Caco-2 (cell line): Measurements from ENCODE around the gene CALD1. TPM values are rescaled to one million over a fixed set of nuclear protein-coding genes. Genes with fewer than 3 reads are reported as not detected.

Experiments
- BruUV-seq: library from RNA; stranded (reverse); fragments of 400-500 nt; replicated peaks from 2 replicates; lab custom pipeline; 2021; lab: Mats Ljungman, UMichigan
- CTCF ChIA-PET: fragments of 300-600 bp; sonication (Branson Sonifier 250); formaldehyde crosslinking; loops from one replicate; lab custom pipeline; 2022; ENCODE audit warnings: antibody characterized with exemption; lab: Charles Lee
- POLR2A ChIA-PET: fragments of 300-600 bp; sonication (Branson Sonifier 250); formaldehyde crosslinking; loops from one replicate; lab custom pipeline; 2022; ENCODE audit warnings: antibody characterized with exemption; lab: Charles Lee
- DNase-seq, 2 experiments: peaks; one replicate each; pipeline versions ENCODE4 v3.0.0 to v3.0.0-alpha.2; 2020 to 2022
- H3K27me3 ChIP-seq: replicated peaks from 2 replicates; pipeline ENCODE4 v1.6.0; 2011; ENCODE audit warnings: low read length; ENCODE audit not compliant: control insufficient read depth, insufficient read depth
- H3K36me3 ChIP-seq: 2 replicates; pipeline ENCODE4 v1.5.1; 2011; ENCODE audit warnings: low read length; ENCODE audit not compliant: control insufficient read depth, insufficient read depth
- H3K4me1 ChIP-seq: fragments of 250-450 bp; sonication (Bioruptor Pico); 2 replicates; pipeline ENCODE4 v1.5.1; 2020; ENCODE audit warnings: mild to moderate bottlenecking
- H3K4me3 ChIP-seq: 2 replicates; pipeline ENCODE4 v1.5.1; 2011; ENCODE audit warnings: low read depth, mild to moderate bottlenecking, control low read depth, low read length
- H3K9me3 ChIP-seq: fragments of 250-450 bp; sonication (Bioruptor Pico); 2 replicates; pipeline ENCODE4 v1.5.1; 2020; ENCODE audit warnings: mild to moderate bottlenecking, moderate library complexity
- H3K27ac Mint-ChIP-seq: one replicate; pipeline ENCODE4 v1.8.0; 2022; ENCODE audit warnings: mixed read lengths; ENCODE audit not compliant: unreplicated experiment
- H3K27me3 Mint-ChIP-seq: one replicate; pipeline ENCODE4 v1.8.0; 2022; ENCODE audit warnings: mixed read lengths; ENCODE audit not compliant: insufficient read depth, unreplicated experiment
- H3K36me3 Mint-ChIP-seq: one replicate; pipeline ENCODE4 v1.8.0; 2022; ENCODE audit warnings: mild to moderate bottlenecking, mixed read lengths; ENCODE audit not compliant: insufficient read depth, unreplicated experiment
- H3K4me1 Mint-ChIP-seq: one replicate; pipeline ENCODE4 v1.8.0; 2022; ENCODE audit warnings: low read depth, mixed read lengths; ENCODE audit not compliant: unreplicated experiment
- H3K4me3 Mint-ChIP-seq: one replicate; pipeline ENCODE4 v1.8.0; 2022; ENCODE audit warnings: mild to moderate bottlenecking, moderate library complexity, mixed read lengths; ENCODE audit not compliant: unreplicated experiment
- H3K9me3 Mint-ChIP-seq: one replicate; pipeline ENCODE4 v1.8.0; 2022; ENCODE audit warnings: mixed read lengths; ENCODE audit not compliant: unreplicated experiment
- intact Hi-C: fragments of 100-400 bp; cut with micrococcal nuclease; formaldehyde crosslinking; loops from one replicate; pipeline ENCODE4 v1.10.0; 2022; ENCODE audit not compliant: unreplicated experiment
- total RNA-seq: library from RNA; stranded (reverse); gene quantifications from 2 replicates; pipeline ENCODE4 v1.2.3, GENCODE V29; 2022
- TF ChIP-seq, protein P1 (sequence below), 2 experiments: fragments of 200-600 bp in 1 of 2; IDR thresholded peaks; 1 replicate in 1 of 2; 2 replicates in 1 of 2; pipeline versions ENCODE4 v1.5.1 to v1.8.0; 2011 to 2022; ENCODE audit warnings: antibody characterized with exemption in 1 of 2, control low read depth in 1 of 2, inconsistent platforms in 1 of 2, low read depth in 1 of 2, low read length in 1 of 2, mild to moderate bottlenecking in 1 of 2, moderate library complexity in 1 of 2; ENCODE audit not compliant: insufficient read depth in 1 of 2, severe bottlenecking in 1 of 2, unreplicated experiment in 1 of 2

Gene CALD1
- total RNA-seq, 1 experiment from 2014 or later = 155 TPM

DNA sequence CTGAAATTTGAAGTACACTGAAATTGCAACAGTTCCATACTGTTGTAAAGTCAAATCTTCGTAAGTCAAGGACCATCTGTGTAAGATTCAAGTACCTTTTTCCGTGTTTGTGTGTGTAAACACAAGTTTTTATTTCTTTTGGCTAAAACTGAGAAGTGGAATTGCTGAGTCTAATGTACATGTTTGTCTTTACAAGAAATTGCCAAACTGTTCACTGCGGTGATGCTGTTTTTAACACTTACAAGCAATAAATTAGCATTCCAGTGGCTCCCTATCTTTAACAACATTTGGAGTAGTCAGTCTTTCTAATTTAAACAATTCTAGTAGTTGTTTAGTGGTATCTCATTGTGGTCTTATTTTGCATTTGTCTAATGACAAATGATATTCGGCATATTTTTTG lies 23.3 kb downstream of the CALD1 start:
- POLR2A ChIA-PET = no interaction called here

DNA sequence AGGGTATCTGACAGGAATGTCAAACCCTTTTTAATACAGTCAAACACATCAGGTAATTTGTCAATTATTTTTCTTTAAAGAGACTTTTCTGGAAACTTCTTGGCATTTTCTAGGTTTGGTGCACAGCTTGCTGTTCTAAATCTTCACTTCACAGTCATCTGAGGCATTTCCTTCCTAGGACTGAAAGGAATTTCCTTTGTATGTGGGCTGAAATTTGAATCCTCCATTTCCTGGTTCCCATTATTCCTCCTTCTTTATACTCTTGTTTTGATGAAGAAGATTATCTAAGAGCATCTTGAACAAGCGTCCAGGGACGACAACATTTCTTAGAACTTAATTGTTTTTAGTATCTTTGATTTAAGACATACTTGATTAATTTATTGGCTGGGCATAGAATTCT lies 24.9 kb downstream of the CALD1 start:
- no peak for DNase-seq
- Histone ChIP-seq H3K4me1 (no peaks in the 10 kb centered on the region), H3K4me3 (no peak overlapping the region), H3K9me3 (no peaks in the 10 kb centered on the region), H3K27me3 (no peaks in the 10 kb centered on the region), H3K36me3 (no peaks in the 10 kb centered on the region)
- Mint-ChIP-seq H3K9me3 (peaks cover 17% of the 10 kb centered on the region), H3K27ac (no peak overlapping the region), H3K4me1 (no peaks in the 10 kb centered on the region), H3K27me3 (no peaks in the 10 kb centered on the region), H3K36me3 (peaks cover 6% of the 10 kb centered on the region), H3K4me3 (no peak overlapping the region)
- TF ChIP-seq, protein P1, sequence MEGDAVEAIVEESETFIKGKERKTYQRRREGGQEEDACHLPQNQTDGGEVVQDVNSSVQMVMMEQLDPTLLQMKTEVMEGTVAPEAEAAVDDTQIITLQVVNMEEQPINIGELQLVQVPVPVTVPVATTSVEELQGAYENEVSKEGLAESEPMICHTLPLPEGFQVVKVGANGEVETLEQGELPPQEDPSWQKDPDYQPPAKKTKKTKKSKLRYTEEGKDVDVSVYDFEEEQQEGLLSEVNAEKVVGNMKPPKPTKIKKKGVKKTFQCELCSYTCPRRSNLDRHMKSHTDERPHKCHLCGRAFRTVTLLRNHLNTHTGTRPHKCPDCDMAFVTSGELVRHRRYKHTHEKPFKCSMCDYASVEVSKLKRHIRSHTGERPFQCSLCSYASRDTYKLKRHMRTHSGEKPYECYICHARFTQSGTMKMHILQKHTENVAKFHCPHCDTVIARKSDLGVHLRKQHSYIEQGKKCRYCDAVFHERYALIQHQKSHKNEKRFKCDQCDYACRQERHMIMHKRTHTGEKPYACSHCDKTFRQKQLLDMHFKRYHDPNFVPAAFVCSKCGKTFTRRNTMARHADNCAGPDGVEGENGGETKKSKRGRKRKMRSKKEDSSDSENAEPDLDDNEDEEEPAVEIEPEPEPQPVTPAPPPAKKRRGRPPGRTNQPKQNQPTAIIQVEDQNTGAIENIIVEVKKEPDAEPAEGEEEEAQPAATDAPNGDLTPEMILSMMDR (IDR thresholded peaks at IDR 0.05; ENCODE audit: insufficient read depth in 1 of 2, low read depth in 1 of 2, low read length in 1 of 2, severe bottlenecking in 1 of 2, unreplicated experiment in 1 of 2) = no peak
- ChIA-PET CTCF (no interaction called here), POLR2A (no interaction called here)
- no TSS peak for BruUV-seq
- intact Hi-C loops = no loop called here

More for the DNA sequence above, 23.3 kb downstream of the CALD1 start:
- no peaks in the 10 kb centered on the region for H3K4me1 Mint-ChIP-seq
- Histone ChIP-seq H3K36me3 (no peaks in the 10 kb centered on the region), H3K27me3 (no peaks in the 10 kb centered on the region), H3K4me3 (no peak overlapping the region), H3K9me3 (no peaks in the 10 kb centered on the region), H3K4me1 (no peaks in the 10 kb centered on the region)
- CTCF ChIA-PET = no interaction called here
- H3K27me3 Mint-ChIP-seq = no peaks in the 10 kb centered on the region
- no peak for DNase-seq
- H3K36me3 Mint-ChIP-seq = peaks cover 6% of the 10 kb centered on the region
- intact Hi-C loops = no loop called here
- H3K4me3 Mint-ChIP-seq = no peak overlapping the region
- TF ChIP-seq, protein P1 (IDR thresholded peaks at IDR 0.05; ENCODE audit: insufficient read depth in 1 of 2, low read depth in 1 of 2, low read length in 1 of 2, severe bottlenecking in 1 of 2, unreplicated experiment in 1 of 2) = no peak
- BruUV-seq = no TSS peak
- H3K27ac Mint-ChIP-seq = no peak overlapping the region
- peaks cover 17% of the 10 kb centered on the region for H3K9me3 Mint-ChIP-seq

DNA sequence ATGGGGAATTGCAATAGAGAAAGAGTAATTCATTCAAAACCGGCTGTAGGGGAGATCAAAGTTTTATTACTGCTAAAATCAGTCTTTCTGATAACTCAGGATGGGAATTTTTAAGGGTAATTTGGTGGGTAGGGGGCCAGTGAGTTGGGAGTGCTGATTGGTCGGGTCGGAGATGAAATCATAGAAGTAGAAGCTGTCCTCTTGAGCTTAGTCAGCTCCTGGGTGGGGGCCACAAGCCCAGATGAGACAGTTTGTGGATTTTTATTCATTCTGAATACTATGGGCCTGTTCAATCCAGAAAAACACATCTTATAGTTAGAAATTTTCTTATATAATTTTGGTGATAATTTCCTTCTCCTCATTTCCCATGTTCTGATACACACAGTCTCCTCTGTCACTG lies 25.4 kb downstream of the CALD1 start:
- CTCF ChIA-PET = no interaction called here
- peaks cover 17% of the 10 kb centered on the region for H3K9me3 Mint-ChIP-seq

More for the DNA sequence above, 25.4 kb downstream of the CALD1 start:
- Mint-ChIP-seq H3K27me3 (no peaks in the 10 kb centered on the region), H3K4me1 (no peaks in the 10 kb centered on the region), H3K4me3 (no peak overlapping the region), H3K27ac (no peak overlapping the region), H3K36me3 (peaks cover 6% of the 10 kb centered on the region)
- TF ChIP-seq, protein P1 (IDR thresholded peaks at IDR 0.05; ENCODE audit: insufficient read depth in 1 of 2, low read depth in 1 of 2, low read length in 1 of 2, severe bottlenecking in 1 of 2, unreplicated experiment in 1 of 2) = no peak
- Histone ChIP-seq H3K4me3 (no peak overlapping the region), H3K4me1 (no peaks in the 10 kb centered on the region), H3K36me3 (no peaks in the 10 kb centered on the region), H3K9me3 (no peaks in the 10 kb centered on the region), H3K27me3 (no peaks in the 10 kb centered on the region)
- BruUV-seq = no TSS peak
- no peak for DNase-seq
- intact Hi-C loops = no loop called here
- POLR2A ChIA-PET = no interaction called here
